GM12878 (cell line): ENCODE results near the gene PCARE. TPM values are rescaled to one million over a fixed set of nuclear protein-coding genes. Genes with fewer than 3 reads are reported as not detected.

ENCODE experiments used
- ATAC-seq: fragments of 200-7000 bp; cut with Tn5 transposase; 3 replicates; pipeline ENCODE4 v1.9.1; 2020; ENCODE audit warnings: mild to moderate bottlenecking, moderate library complexity
- BruUV-seq: library from RNA; stranded (reverse); fragments of 400-500 nt; replicated peaks from 2 replicates; lab custom pipeline; 2021; lab: Mats Ljungman, UMichigan
- CTCF ChIA-PET: fragments of 300-600 bp; sonication (Branson Sonifier 250); formaldehyde crosslinking; extraction: SDS; loops from one replicate; lab custom pipeline; 2021; ENCODE audit warnings: inconsistent platforms; lab: Yijun Ruan, JAX
- POLR2A ChIA-PET: fragments of 350-600 bp; formaldehyde crosslinking; extraction: SDS; loops from one replicate; lab custom pipeline; 2021; ENCODE audit warnings: inconsistent platforms; lab: Charles Lee
- RAD21 ChIA-PET: fragments of 300-600 bp; sonication (Branson Sonifier 250); formaldehyde crosslinking; loops from one replicate; lab custom pipeline; 2023; ENCODE audit warnings: antibody characterized with exemption; ENCODE audit not compliant: unreplicated experiment; lab: Charles Lee
- SMC1A ChIA-PET: fragments of 300-600 bp; sonication (Branson Sonifier 250); formaldehyde crosslinking; loops from one replicate; lab custom pipeline; 2023; ENCODE audit not compliant: unreplicated experiment, uncharacterized antibody; lab: Charles Lee
- DNase-seq: peaks from one replicate; pipeline ENCODE4 v3.0.0-alpha.2; 2011; ENCODE audit warnings: low read depth, low spot score
- FAIRE-seq: peaks from 3 replicates; lab custom pipeline; 2011; peaks lifted over from hg19 to GRCh38; lab: Jason Lieb, UNC
- H2AFZ ChIP-seq: 2 replicates; pipeline ENCODE4 v1.6.0; 2011; ENCODE audit warnings: low read depth, low read length, control low read depth; ENCODE audit not compliant: control insufficient read depth
- H3K27ac ChIP-seq: 2 replicates; pipeline ENCODE4 v1.5.1; 2011; ENCODE audit warnings: control low read depth; ENCODE audit not compliant: control insufficient read depth, insufficient read depth
- H3K27me3 ChIP-seq, 2 experiments: replicated peaks in 1 of 2; 2 replicates each; pipeline versions ENCODE4 v1.6.0 to v1.6.1; 2011; ENCODE audit warnings: low read length in 1 of 2; ENCODE audit not compliant: control insufficient read depth in 2 of 2, insufficient read depth in 2 of 2
- H3K36me3 ChIP-seq, 2 experiments: 2 replicates each; pipeline ENCODE4 v1.5.1; 2011; ENCODE audit warnings: low read length in 1 of 2; ENCODE audit not compliant: control insufficient read depth in 2 of 2, insufficient read depth in 2 of 2
- H3K4me1 ChIP-seq: 2 replicates; pipeline ENCODE4 v1.6.1; 2011; ENCODE audit warnings: mild to moderate bottlenecking, low read length, moderate library complexity, mixed read lengths; ENCODE audit not compliant: control insufficient read depth, insufficient read depth
- H3K4me2 ChIP-seq: 2 replicates; pipeline ENCODE4 v1.6.0; 2011; ENCODE audit warnings: control low read depth; ENCODE audit not compliant: control insufficient read depth, insufficient read depth
- H3K4me3 ChIP-seq: fragments of 200-600 bp; sonication (generic); 2 replicates; pipeline ENCODE4 v1.5.1; 2016
- H3K79me2 ChIP-seq: 2 replicates; pipeline ENCODE4 v1.6.0; 2011; ENCODE audit warnings: low read length; ENCODE audit not compliant: control insufficient read depth, insufficient read depth
- H3K9ac ChIP-seq: 2 replicates; pipeline ENCODE4 v1.8.0; 2011; ENCODE audit warnings: low read length, control low read depth, mixed read lengths; ENCODE audit not compliant: control insufficient read depth, insufficient read depth
- H3K9me3 ChIP-seq: replicated peaks from 3 replicates; pipeline ENCODE4 v1.5.1; 2011; ENCODE audit warnings: mild to moderate bottlenecking, low read length; ENCODE audit not compliant: control insufficient read depth, insufficient read depth
- H4K20me1 ChIP-seq: 2 replicates; pipeline ENCODE4 v1.6.0; 2011; ENCODE audit not compliant: control insufficient read depth, insufficient read depth
- ASH2L ChIP-seq: fragments of 300-600, 200-600 bp; sonication (generic); IDR thresholded peaks from 2 replicates; pipeline ENCODE4 v1.6.1; 2017; ENCODE audit warnings: low read depth, mild to moderate bottlenecking, borderline replicate concordance
- BMI1 ChIP-seq: fragments of 450-650 bp; IDR thresholded peaks from 2 replicates; pipeline ENCODE4 v1.6.1; 2016; ENCODE audit warnings: mild to moderate bottlenecking, moderate library complexity, borderline replicate concordance
- CHD4 ChIP-seq: fragments of 200-600 bp; sonication (generic); IDR thresholded peaks from 2 replicates; pipeline ENCODE4 v1.6.1; 2016; ENCODE audit warnings: mild to moderate bottlenecking
- CREM ChIP-seq: IDR thresholded peaks from 2 replicates; pipeline ENCODE4 v1.6.1; 2014; ENCODE audit warnings: antibody characterized with exemption, low read depth
- EZH2 ChIP-seq: IDR thresholded peaks from 2 replicates; pipeline ENCODE4 v1.6.1; 2012; ENCODE audit warnings: low read depth, mild to moderate bottlenecking, control low read depth, inconsistent platforms, low read length, borderline replicate concordance; ENCODE audit not compliant: control insufficient read depth
- FOS ChIP-seq: IDR thresholded peaks from 3 replicates; pipeline ENCODE4 v1.6.1; 2011; ENCODE audit warnings: borderline replicate concordance; ENCODE audit not compliant: insufficient read length; ENCODE audit errors: extremely low read depth
- MEF2A ChIP-seq: IDR thresholded peaks from 2 replicates; pipeline ENCODE4 v1.6.1; 2011; ENCODE audit warnings: low read depth, mild to moderate bottlenecking, low read length, moderate library complexity; ENCODE audit not compliant: insufficient read depth
- POLR2A ChIP-seq: IDR thresholded peaks from 2 replicates; pipeline ENCODE4 v1.6.1; 2011; ENCODE audit warnings: low read depth, mild to moderate bottlenecking, low read length
- SUPT20H ChIP-seq: IDR thresholded peaks from 2 replicates; pipeline ENCODE4 v1.6.1; 2011; ENCODE audit warnings: low read depth, mild to moderate bottlenecking, low read length, moderate library complexity, borderline replicate concordance; ENCODE audit not compliant: control insufficient read depth
- TAF1 ChIP-seq: IDR thresholded peaks from 2 replicates; pipeline ENCODE4 v1.6.1; 2011; ENCODE audit warnings: mild to moderate bottlenecking, low read depth, low read length, borderline replicate concordance
- ZNF24 ChIP-seq: fragments of 450-650 bp; IDR thresholded peaks from 2 replicates; pipeline ENCODE4 v1.6.1; 2017; ENCODE audit warnings: antibody characterized with exemption, mild to moderate bottlenecking
- WGBS: methylation state at CpG from one replicate; pipeline ENCODE4 v1.1.6; 2016; ENCODE audit warnings: low lambda C conversion rate; ENCODE audit not compliant: insufficient replicate concordance, insufficient coverage; ENCODE audit errors: missing lambda C conversion rate; 5-methylcytosine and 5-hydroxymethylcytosine counted together
- in situ Hi-C: fragments of 300-500 bp; cut with MboI; formaldehyde crosslinking; loops from 9 replicates; pipeline ENCODE4 v1.14.3; 2018; ENCODE audit warnings: mixed read lengths
- intact Hi-C: fragments of 100-400 bp; cut with micrococcal nuclease; formaldehyde crosslinking; loops from one replicate; pipeline ENCODE4 v1.14.2; 2022; ENCODE audit not compliant: unreplicated experiment
- polyA plus RNA-seq, 11 experiments: library from polyadenylated mRNA; depleted of rRNA in 4 of 11; unstranded in 6 of 11; stranded (reverse) in 5 of 11; fragments of >200 nt; fragmentation: Nextera tagmentation in 4 of 11; fragmentation: Illumina TruSeq in 1 of 11; extraction: Ambion mirVana in 4 of 11; extraction: Trizol in 1 of 11; gene quantifications; 1 replicate in 1 of 11; 2 replicates in 10 of 11; pipeline versions ENCODE4 v1.2.1 to v1.2.3, GENCODE V29; 2011 to 2016; ENCODE audit warnings: inconsistent platforms in 2 of 11, missing spikeins in 2 of 11, low read depth in 1 of 11
- total RNA-seq, 4 experiments: library from RNA; depleted of rRNA in 3 of 4; stranded (reverse); fragments of >200 nt in 3 of 4; fragmentation: Illumina TruSeq in 1 of 4; extraction: Trizol in 1 of 4; gene quantifications; 2 replicates each; pipeline versions ENCODE4 v1.2.1 to v1.2.3, GENCODE V29; 2013 to 2021
- TF ChIP-seq, protein P1 (sequence below): IDR thresholded peaks from 2 replicates; pipeline ENCODE4 v1.6.1; 2011; ENCODE audit warnings: low read depth, low read length, improper control_type of control experiment, borderline replicate concordance
- TF ChIP-seq, protein P2 (sequence below): IDR thresholded peaks from 2 replicates; pipeline ENCODE4 v1.6.1; 2011; ENCODE audit warnings: borderline replicate concordance, low read depth, mild to moderate bottlenecking, moderate library complexity, low read length; ENCODE audit not compliant: insufficient read depth, poor library complexity, severe bottlenecking
- TF ChIP-seq, protein P3 (sequence below): fragments of 450-650 bp; IDR thresholded peaks from 2 replicates; pipeline ENCODE4 v1.6.1; 2017; ENCODE audit warnings: mild to moderate bottlenecking, low read depth, inconsistent platforms; ENCODE audit not compliant: poor library complexity, severe bottlenecking
- TF ChIP-seq, protein P4 (sequence below): IDR thresholded peaks from 2 replicates; pipeline ENCODE4 v1.6.1; 2011; ENCODE audit warnings: mild to moderate bottlenecking, low read depth, low read length, moderate library complexity; ENCODE audit not compliant: insufficient replicate concordance
- TF ChIP-seq, protein P5 (sequence below): fragments of 450-650 bp; IDR thresholded peaks from 2 replicates; pipeline ENCODE4 v1.6.1; 2017; ENCODE audit warnings: mild to moderate bottlenecking

PCARE gene
- total and polyA plus RNA-seq, 10 of the 15 experiments (the other 5 are each of a cell fraction or from before 2014, with no cell fraction given) = 0.04 to 0.08 (median 0.06) TPM; not detected in 5

DNA sequence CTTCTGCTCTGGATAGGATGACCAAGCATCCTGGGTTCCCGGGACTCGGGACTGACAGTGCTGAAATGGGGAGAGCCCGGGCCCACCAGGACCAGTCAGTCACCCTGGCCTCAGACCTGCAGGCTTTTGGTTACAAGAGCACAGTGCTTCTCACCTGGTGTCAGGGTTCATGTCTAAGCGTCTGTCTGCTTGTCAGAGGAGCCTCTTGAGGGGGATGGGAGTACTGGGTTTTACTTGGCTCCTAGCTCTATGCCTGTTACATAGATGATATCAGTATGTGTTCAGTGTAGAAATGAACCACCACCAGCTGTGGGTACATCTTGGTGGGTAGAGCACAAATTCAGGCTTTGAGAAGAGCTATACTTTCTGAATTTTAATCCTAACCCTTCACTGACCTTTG lies 29.9 kb downstream of the PCARE start:
- BruUV-seq = no TSS peak
- POLR2A ChIA-PET = no interaction called here

More for the DNA sequence above, 29.9 kb downstream of the PCARE start:
- H3K27ac ChIP-seq = no peak overlapping the region
- H2AFZ ChIP-seq = no peak overlapping the region
- no peak for TF ChIP-seq SUPT20H
- no peak for TF ChIP-seq FOS
- TF ChIP-seq, protein P1, sequence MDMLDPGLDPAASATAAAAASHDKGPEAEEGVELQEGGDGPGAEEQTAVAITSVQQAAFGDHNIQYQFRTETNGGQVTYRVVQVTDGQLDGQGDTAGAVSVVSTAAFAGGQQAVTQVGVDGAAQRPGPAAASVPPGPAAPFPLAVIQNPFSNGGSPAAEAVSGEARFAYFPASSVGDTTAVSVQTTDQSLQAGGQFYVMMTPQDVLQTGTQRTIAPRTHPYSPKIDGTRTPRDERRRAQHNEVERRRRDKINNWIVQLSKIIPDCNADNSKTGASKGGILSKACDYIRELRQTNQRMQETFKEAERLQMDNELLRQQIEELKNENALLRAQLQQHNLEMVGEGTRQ = no peak
- TF ChIP-seq, protein P2, sequence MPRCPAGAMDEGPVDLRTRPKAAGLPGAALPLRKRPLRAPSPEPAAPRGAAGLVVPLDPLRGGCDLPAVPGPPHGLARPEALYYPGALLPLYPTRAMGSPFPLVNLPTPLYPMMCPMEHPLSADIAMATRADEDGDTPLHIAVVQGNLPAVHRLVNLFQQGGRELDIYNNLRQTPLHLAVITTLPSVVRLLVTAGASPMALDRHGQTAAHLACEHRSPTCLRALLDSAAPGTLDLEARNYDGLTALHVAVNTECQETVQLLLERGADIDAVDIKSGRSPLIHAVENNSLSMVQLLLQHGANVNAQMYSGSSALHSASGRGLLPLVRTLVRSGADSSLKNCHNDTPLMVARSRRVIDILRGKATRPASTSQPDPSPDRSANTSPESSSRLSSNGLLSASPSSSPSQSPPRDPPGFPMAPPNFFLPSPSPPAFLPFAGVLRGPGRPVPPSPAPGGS = no peak
- TF ChIP-seq TAF1 = no peak
- TF ChIP-seq, protein P3, sequence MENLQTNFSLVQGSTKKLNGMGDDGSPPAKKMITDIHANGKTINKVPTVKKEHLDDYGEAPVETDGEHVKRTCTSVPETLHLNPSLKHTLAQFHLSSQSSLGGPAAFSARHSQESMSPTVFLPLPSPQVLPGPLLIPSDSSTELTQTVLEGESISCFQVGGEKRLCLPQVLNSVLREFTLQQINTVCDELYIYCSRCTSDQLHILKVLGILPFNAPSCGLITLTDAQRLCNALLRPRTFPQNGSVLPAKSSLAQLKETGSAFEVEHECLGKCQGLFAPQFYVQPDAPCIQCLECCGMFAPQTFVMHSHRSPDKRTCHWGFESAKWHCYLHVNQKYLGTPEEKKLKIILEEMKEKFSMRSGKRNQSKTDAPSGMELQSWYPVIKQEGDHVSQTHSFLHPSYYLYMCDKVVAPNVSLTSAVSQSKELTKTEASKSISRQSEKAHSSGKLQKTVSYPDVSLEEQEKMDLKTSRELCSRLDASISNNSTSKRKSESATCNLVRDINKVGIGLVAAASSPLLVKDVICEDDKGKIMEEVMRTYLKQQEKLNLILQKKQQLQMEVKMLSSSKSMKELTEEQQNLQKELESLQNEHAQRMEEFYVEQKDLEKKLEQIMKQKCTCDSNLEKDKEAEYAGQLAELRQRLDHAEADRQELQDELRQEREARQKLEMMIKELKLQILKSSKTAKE = no peak
- no peak for TF ChIP-seq EZH2
- TF ChIP-seq, protein P4, sequence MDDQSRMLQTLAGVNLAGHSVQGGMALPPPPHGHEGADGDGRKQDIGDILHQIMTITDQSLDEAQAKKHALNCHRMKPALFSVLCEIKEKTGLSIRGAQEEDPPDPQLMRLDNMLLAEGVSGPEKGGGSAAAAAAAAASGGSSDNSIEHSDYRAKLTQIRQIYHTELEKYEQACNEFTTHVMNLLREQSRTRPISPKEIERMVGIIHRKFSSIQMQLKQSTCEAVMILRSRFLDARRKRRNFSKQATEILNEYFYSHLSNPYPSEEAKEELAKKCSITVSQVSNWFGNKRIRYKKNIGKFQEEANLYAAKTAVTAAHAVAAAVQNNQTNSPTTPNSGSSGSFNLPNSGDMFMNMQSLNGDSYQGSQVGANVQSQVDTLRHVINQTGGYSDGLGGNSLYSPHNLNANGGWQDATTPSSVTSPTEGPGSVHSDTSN = no peak
- TF ChIP-seq CREM = no peak
- no peak for TF ChIP-seq MEF2A
- no peak for TF ChIP-seq ASH2L
- TF ChIP-seq ZNF24 = no peak
- TF ChIP-seq CHD4 = no peak
- no peak for TF ChIP-seq POLR2A
- TF ChIP-seq BMI1 = no peak
- TF ChIP-seq, protein P5, sequence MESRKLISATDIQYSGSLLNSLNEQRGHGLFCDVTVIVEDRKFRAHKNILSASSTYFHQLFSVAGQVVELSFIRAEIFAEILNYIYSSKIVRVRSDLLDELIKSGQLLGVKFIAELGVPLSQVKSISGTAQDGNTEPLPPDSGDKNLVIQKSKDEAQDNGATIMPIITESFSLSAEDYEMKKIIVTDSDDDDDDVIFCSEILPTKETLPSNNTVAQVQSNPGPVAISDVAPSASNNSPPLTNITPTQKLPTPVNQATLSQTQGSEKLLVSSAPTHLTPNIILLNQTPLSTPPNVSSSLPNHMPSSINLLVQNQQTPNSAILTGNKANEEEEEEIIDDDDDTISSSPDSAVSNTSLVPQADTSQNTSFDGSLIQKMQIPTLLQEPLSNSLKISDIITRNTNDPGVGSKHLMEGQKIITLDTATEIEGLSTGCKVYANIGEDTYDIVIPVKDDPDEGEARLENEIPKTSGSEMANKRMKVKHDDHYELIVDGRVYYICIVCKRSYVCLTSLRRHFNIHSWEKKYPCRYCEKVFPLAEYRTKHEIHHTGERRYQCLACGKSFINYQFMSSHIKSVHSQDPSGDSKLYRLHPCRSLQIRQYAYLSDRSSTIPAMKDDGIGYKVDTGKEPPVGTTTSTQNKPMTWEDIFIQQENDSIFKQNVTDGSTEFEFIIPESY = no peak
- TF ChIP-seq, all 136 proteins: peak for 0
- H3K4me1 ChIP-seq = peaks cover 10% of the 10 kb centered on the region
- no peaks in the 10 kb centered on the region for H4K20me1 ChIP-seq
- H3K4me3 ChIP-seq = no peak overlapping the region
- no peak overlapping the region for H3K4me2 ChIP-seq
- no peak for FAIRE-seq
- SMC1A ChIA-PET = no interaction called here
- H3K27me3 ChIP-seq = no peaks in the 10 kb centered on the region
- intact Hi-C loops = no loop called here
- in situ Hi-C loops = no loop called here
- RAD21 ChIA-PET = no interaction called here
- no peaks in the 10 kb centered on the region for H3K9me3 ChIP-seq
- no peaks in the 10 kb centered on the region for H3K79me2 ChIP-seq
- 43% methylated on average over 4 of the region's 4 CpGs for WGBS
- no peak for DNase-seq
- CTCF ChIA-PET = interaction anchor here (1.1 kb wide), 1 partner anchor 64 kb away, joined by 4 read pairs; no protein-coding TSS in a partner anchor
- no peak overlapping the region for H3K9ac ChIP-seq
- ATAC-seq = no peak
- H3K36me3 ChIP-seq = no peaks in the 10 kb centered on the region
